Measurements from ENCODE around the gene SCAF1. TPM values are rescaled to one million over a fixed set of nuclear protein-coding genes. Genes with fewer than 3 reads are reported as not detected.
A peak's percentile ranks its signal among the peaks of the same experiment; 100 is the strongest.

The SCAF1 gene
- total and polyA plus RNA-seq, 9 of the 15 experiments (the other 6 are each of a cell fraction or from before 2014, with no cell fraction given), result 0.20 to 79.0 (median 4.9) TPM

DNA sequence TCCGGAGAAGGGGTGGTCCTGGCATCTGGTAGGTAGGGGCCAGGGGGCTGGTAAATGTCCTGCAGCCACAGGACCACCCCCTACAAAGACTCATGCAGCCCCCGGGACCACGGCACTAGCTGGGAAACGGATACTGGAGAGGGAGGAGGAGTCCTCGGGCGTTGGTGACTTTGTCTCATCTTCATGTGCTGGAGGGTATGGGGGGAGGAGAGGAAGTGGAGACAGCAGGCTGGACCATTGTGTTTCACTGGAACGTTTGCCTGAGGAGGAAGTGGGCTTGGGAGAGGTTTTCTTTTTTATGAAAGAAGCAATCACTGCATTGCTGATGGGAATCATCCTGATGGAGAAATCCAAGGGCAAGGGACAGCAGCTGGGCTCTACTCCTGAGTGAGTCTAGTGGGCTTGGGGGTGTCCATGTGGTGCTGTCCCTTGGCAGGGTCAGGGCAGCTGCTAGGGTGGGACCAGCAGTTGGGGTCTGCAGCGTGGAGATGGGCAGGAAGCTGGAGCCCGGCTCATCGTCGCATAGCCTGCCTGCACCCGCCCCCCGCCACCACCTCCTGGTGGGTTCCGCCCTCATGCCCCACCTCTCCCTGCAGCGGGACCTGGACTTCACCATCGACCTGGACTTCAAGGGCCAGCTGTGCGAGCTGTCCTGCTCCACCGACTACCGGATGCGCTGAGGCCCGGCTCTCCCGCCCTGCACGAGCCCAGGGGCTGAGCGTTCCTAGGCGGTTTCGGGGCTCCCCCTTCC lies 45.7 kb downstream of the SCAF1 start:
- Histone ChIP-seq H3K36me3 (ENCODE audit: control insufficient read depth, insufficient read depth, low read length) (peaks cover 66% of the 10 kb centered on the region; the same call in 2 of the 3 replicates), H3K4me2 (ENCODE audit: insufficient read depth, low read length) (no peak overlapping the region), H3K79me2 (ENCODE audit: control insufficient read depth, insufficient read depth, low read length) (peaks cover 2% of the 10 kb centered on the region; the same call in 1 of the 3 replicates), H3K9me1 (ENCODE audit: control insufficient read depth, insufficient read depth, low read length) (no peaks in the 10 kb centered on the region), H4K20me1 (replicated peaks; ENCODE audit: control insufficient read depth, insufficient read depth, low read length) (no peaks in the 10 kb centered on the region; the same call in 1 of the 2 replicates), H3K4me1 (replicated peaks in 1 of 2; ENCODE audit: control insufficient read depth in 2 of 2, insufficient read depth in 2 of 2, low read length in 2 of 2) (peaks cover 0 to 71% of the 10 kb centered on the region in 2 experiments; a peak in 2 of 5 replicates), H3K27me3 (ENCODE audit: control insufficient read depth in 2 of 2, insufficient read depth in 2 of 2, low read length in 2 of 2) (no peaks in the 10 kb centered on the region), H3K9ac (ENCODE audit: insufficient read depth in 1 of 2, low read depth in 2 of 2, low read length in 2 of 2) (no peak overlapping the region), H3K27ac (ENCODE audit: extremely low read depth, low read depth, low read length) (no peak overlapping the region), H2AFZ (ENCODE audit: low read depth, low read length) (no peak overlapping the region), H3K4me3 (no peak overlapping the region), H3K9me3 (replicated peaks; ENCODE audit: control insufficient read depth, insufficient read depth, low read depth, low read length) (no peaks in the 10 kb centered on the region)
- DNase-seq (ENCODE audit: extremely low read depth in 1 of 4, low spot score in 3 of 4) (no peak), ATAC-seq (no peak), FAIRE-seq (no peak)
- intact Hi-C loops (cut with micrococcal nuclease), result no loop called here
- no TSS peak for BruUV-seq (replicated peaks)
- in situ Hi-C loops (cut with MboI), result no loop called here
- CTCF ChIA-PET (ENCODE audit: low intra/inter-chr PET ratio), result no interaction called here
- POLR2A ChIA-PET, result interaction anchor here (0.5 to 1.9 kb wide), 3 partner anchors 11 to 179 kb away, joined by 3 to 9 read pairs (median 3); partner anchors contain the start of gene PRMT1
- WGBS (ENCODE audit: insufficient coverage, low coverage, missing lambda C conversion rate), result 82% methylated on average over 16 of the region's 26 CpGs
- no peak for TF ChIP-seq PML (IDR thresholded peaks at IDR 0.05; ENCODE audit: low read length)
- TF ChIP-seq POLR2G (IDR thresholded peaks at IDR 0.05; ENCODE audit: low read depth, low read length), result peak; percentile 49; the same call in 1 of the 2 replicates
- TF ChIP-seq CSDE1 (IDR thresholded peaks at IDR 0.05), result no peak
- no peak for TF ChIP-seq KDM5B (IDR thresholded peaks at IDR 0.05; ENCODE audit: insufficient replicate concordance, low read depth, low read length)
- TF ChIP-seq, protein P1, sequence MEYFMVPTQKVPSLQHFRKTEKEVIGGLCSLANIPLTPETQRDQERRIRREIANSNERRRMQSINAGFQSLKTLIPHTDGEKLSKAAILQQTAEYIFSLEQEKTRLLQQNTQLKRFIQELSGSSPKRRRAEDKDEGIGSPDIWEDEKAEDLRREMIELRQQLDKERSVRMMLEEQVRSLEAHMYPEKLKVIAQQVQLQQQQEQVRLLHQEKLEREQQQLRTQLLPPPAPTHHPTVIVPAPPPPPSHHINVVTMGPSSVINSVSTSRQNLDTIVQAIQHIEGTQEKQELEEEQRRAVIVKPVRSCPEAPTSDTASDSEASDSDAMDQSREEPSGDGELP (CRISPR knock-in tag; IDR thresholded peaks at IDR 0.05; ENCODE audit: borderline replicate concordance), result no peak
- no peak for TF ChIP-seq GABPB2 (CRISPR knock-in tag; conservative IDR thresholded peaks at IDR 0.05)
- TF ChIP-seq ZNF507 (tag; conservative IDR thresholded peaks at IDR 0.05), result no peak
- TF ChIP-seq MXI1 (IDR thresholded peaks at IDR 0.05; ENCODE audit: low read depth, low read length), result no peak
- no peak for TF ChIP-seq ZNF175 (CRISPR knock-in tag; IDR thresholded peaks at IDR 0.05; ENCODE audit: low read depth)
- no peak for TF ChIP-seq BDP1 (IDR thresholded peaks at IDR 0.05; ENCODE audit: insufficient read depth, insufficient read length)
- 0 out of 2 replicates have a peak, but pooled peaks have one; percentile 18 for TF ChIP-seq POLR2A (conservative IDR thresholded peaks at IDR 0.05)
- TF ChIP-seq, protein P2, sequence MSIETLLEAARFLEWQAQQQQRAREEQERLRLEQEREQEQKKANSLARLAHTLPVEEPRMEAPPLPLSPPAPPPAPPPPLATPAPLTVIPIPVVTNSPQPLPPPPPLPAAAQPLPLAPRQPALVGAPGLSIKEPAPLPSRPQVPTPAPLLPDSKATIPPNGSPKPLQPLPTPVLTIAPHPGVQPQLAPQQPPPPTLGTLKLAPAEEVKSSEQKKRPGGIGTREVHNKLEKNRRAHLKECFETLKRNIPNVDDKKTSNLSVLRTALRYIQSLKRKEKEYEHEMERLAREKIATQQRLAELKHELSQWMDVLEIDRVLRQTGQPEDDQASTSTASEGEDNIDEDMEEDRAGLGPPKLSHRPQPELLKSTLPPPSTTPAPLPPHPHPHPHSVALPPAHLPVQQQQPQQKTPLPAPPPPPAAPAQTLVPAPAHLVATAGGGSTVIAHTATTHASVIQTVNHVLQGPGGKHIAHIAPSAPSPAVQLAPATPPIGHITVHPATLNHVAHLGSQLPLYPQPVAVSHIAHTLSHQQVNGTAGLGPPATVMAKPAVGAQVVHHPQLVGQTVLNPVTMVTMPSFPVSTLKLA (conservative IDR thresholded peaks at IDR 0.05), result no peak
- no peak for TF ChIP-seq ATF7 (IDR thresholded peaks at IDR 0.05)
- no peak for TF ChIP-seq ZNF668 (CRISPR knock-in tag; IDR thresholded peaks at IDR 0.05)
- TF ChIP-seq POLR3G (IDR thresholded peaks at IDR 0.05; ENCODE audit: extremely low read depth, insufficient read length, insufficient replicate concordance), result no peak
- 0 out of 2 replicates have a peak, but pooled peaks have one; percentile 21 for TF ChIP-seq SUPT5H (IDR thresholded peaks at IDR 0.05)
- no peak for TF ChIP-seq ZNF224 (CRISPR knock-in tag; IDR thresholded peaks at IDR 0.05)
- TF ChIP-seq, protein P3, sequence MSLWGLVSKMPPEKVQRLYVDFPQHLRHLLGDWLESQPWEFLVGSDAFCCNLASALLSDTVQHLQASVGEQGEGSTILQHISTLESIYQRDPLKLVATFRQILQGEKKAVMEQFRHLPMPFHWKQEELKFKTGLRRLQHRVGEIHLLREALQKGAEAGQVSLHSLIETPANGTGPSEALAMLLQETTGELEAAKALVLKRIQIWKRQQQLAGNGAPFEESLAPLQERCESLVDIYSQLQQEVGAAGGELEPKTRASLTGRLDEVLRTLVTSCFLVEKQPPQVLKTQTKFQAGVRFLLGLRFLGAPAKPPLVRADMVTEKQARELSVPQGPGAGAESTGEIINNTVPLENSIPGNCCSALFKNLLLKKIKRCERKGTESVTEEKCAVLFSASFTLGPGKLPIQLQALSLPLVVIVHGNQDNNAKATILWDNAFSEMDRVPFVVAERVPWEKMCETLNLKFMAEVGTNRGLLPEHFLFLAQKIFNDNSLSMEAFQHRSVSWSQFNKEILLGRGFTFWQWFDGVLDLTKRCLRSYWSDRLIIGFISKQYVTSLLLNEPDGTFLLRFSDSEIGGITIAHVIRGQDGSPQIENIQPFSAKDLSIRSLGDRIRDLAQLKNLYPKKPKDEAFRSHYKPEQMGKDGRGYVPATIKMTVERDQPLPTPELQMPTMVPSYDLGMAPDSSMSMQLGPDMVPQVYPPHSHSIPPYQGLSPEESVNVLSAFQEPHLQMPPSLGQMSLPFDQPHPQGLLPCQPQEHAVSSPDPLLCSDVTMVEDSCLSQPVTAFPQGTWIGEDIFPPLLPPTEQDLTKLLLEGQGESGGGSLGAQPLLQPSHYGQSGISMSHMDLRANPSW (CRISPR knock-in tag; IDR thresholded peaks at IDR 0.05), result no peak
- TF ChIP-seq TRIM28 (IDR thresholded peaks at IDR 0.05), result no peak

All from K562 (cell line).